ENCODE measurements around the gene CLDND2. TPM values are rescaled to one million over a fixed set of nuclear protein-coding genes. Genes with fewer than 3 reads are reported as not detected.

Gene CLDND2
- total and polyA plus RNA-seq, 2 of the 4 experiments (the other 2 are of a cell fraction): not detected

- intact Hi-C loops (cut with micrococcal nuclease): no loop called here
- WGBS, 2 experiments (ENCODE audit: extremely low coverage in 2 of 2, insufficient read length in 1 of 2): 47% methylated on average over 3 of the region's 14 CpGs; no CpG with 5 or more reads in 1 of the 2 experiments
- no peak overlapping the region for H4K91ac ChIP-seq (ENCODE audit: insufficient read depth, low read depth, low read length)
- POLR2A ChIA-PET (ENCODE audit: unreplicated experiment): no interaction called here
- no peak overlapping the region for H3K56ac ChIP-seq (ENCODE audit: extremely low read depth, insufficient read depth, low read length)
- dilution Hi-C loops (cut with HindIII; ENCODE audit: low sequenced_read_pairs, unreplicated experiment): no loop called here
- no peaks in the 10 kb centered on the region for H4K20me1 ChIP-seq (ENCODE audit: insufficient read depth, low read length)
- H2AK5ac ChIP-seq (ENCODE audit: low read depth, low read length): no peak overlapping the region
- H3K4me2 ChIP-seq (ENCODE audit: low read depth, low read length): no peak overlapping the region
- H3K4me3 ChIP-seq (ENCODE audit: insufficient read depth, low read depth, low read length): no peak overlapping the region
- no peak overlapping the region for H2AFZ ChIP-seq (replicated peaks; ENCODE audit: low read length, poor library complexity)
- H4K8ac ChIP-seq (ENCODE audit: low read depth in 2 of 2, low read length in 2 of 2): no peak overlapping the region
- DNase-seq: no peak
- in situ Hi-C loops (cut with MboI; ENCODE audit: low sequenced_read_pairs): no loop called here
- H3K4me1 ChIP-seq (ENCODE audit: control insufficient read depth, insufficient read depth, low read length): no peaks in the 10 kb centered on the region
- H2BK20ac ChIP-seq (ENCODE audit: low read depth, low read length): no peak overlapping the region
- CTCF ChIA-PET: no interaction called here
- no peaks in the 10 kb centered on the region for H3K27me3 ChIP-seq (ENCODE audit: control insufficient read depth, insufficient read depth, low read length)
- BruUV-seq (replicated peaks): no TSS peak
- no peak overlapping the region for H2BK5ac ChIP-seq (ENCODE audit: low read depth, low read length, poor library complexity, severe bottlenecking)
- H3K14ac ChIP-seq (replicated peaks; ENCODE audit: low read depth, low read length): no peak overlapping the region
- no peaks in the 10 kb centered on the region for H3K79me1 ChIP-seq (ENCODE audit: low read depth in 1 of 2, low read length in 2 of 2)
- H3K4ac ChIP-seq (ENCODE audit: low read depth, low read length): no peak overlapping the region
- no peak overlapping the region for H3K9ac ChIP-seq (ENCODE audit: low read depth, low read length)
- no peak overlapping the region for H4K5ac ChIP-seq (ENCODE audit: low read depth, low read length)
- H3K36me3 ChIP-seq (ENCODE audit: control insufficient read depth, insufficient read depth, low read length): no peaks in the 10 kb centered on the region
- no peak overlapping the region for H2AK9ac ChIP-seq (replicated peaks; ENCODE audit: low read depth, low read length, poor library complexity)
- no peak overlapping the region for H3K18ac ChIP-seq (ENCODE audit: low read depth, low read length)
- no peak overlapping the region for H3K23ac ChIP-seq (ENCODE audit: low read depth, low read length)
- H3K9me3 ChIP-seq (ENCODE audit: control insufficient read depth, insufficient read depth, low read length): no peaks in the 10 kb centered on the region
- no peak overlapping the region for H3K27ac ChIP-seq (ENCODE audit: insufficient read depth, low read length)
- TF ChIP-seq MXI1 (IDR thresholded peaks at IDR 0.05; ENCODE audit: borderline replicate concordance, low read depth, low read length): no peak
- TF ChIP-seq FOS (IDR thresholded peaks at IDR 0.05; ENCODE audit: low read depth, low read length): no peak
- no peak for TF ChIP-seq USF2 (IDR thresholded peaks at IDR 0.05; ENCODE audit: low read depth, low read length)
- TF ChIP-seq MAFK (IDR thresholded peaks at IDR 0.05; ENCODE audit: low read depth, low read length): no peak
- TF ChIP-seq CHD1 (IDR thresholded peaks at IDR 0.05; ENCODE audit: low read depth, low read length): no peak
- no peak for TF ChIP-seq RCOR1 (IDR thresholded peaks at IDR 0.05; ENCODE audit: insufficient replicate concordance, low read length)
- no peak for TF ChIP-seq RAD21 (IDR thresholded peaks at IDR 0.05; ENCODE audit: low read length)
- no peak for TF ChIP-seq MAZ (IDR thresholded peaks at IDR 0.05; ENCODE audit: borderline replicate concordance, low read depth, low read length)
- TF ChIP-seq NFE2L2 (IDR thresholded peaks at IDR 0.05; ENCODE audit: low read depth, low read length): no peak
- TF ChIP-seq ELK1 (IDR thresholded peaks at IDR 0.05; ENCODE audit: borderline replicate concordance, low read depth, low read length): no peak
- TF ChIP-seq SMC3 (IDR thresholded peaks at IDR 0.05; ENCODE audit: low read depth, low read length): no peak
- no peak for TF ChIP-seq BHLHE40 (IDR thresholded peaks at IDR 0.05; ENCODE audit: low read depth, low read length)
- no peak for TF ChIP-seq CTCF (conservative IDR thresholded peaks at IDR 0.05; ENCODE audit: low read depth, low read length)
- no peak for TF ChIP-seq CEBPB (IDR thresholded peaks at IDR 0.05; ENCODE audit: low read depth, low read length)
- TF ChIP-seq RFX5 (IDR thresholded peaks at IDR 0.05; ENCODE audit: low read depth, low read length): no peak
- no peak for TF ChIP-seq POLR2A (IDR thresholded peaks at IDR 0.05; ENCODE audit: low read depth, low read length)
- no peak for ATAC-seq (ENCODE audit: low read depth)
- no peak overlapping the region for H2BK15ac ChIP-seq (ENCODE audit: low read depth, low read length)
- no peaks in the 10 kb centered on the region for H3K9me1 ChIP-seq (ENCODE audit: insufficient read depth, low read length)
- no peak overlapping the region for H2BK120ac ChIP-seq (ENCODE audit: low read depth, low read length)
Measured at GRCh38 chr19:51321799-51322198, 47.0 kb downstream of the CLDND2 start.
